Lung (tissue), 12 donors: Measurements from ENCODE around the gene TPSD1. TPM values are rescaled to one million over a fixed set of nuclear protein-coding genes. Genes with fewer than 3 reads are reported as not detected.

Experiments
- ATAC-seq: fragments of 200-7000 bp; cut with Tn5 transposase; one replicate; pipeline ENCODE4 v1.9.1; 2020; ENCODE audit warnings: moderate number of reproducible peaks; ENCODE audit not compliant: insufficient read depth, low FRiP score
- DNase-seq, 3 donors: peaks; one replicate each; pipeline ENCODE4 v3.0.0-alpha.2; 2013 to 2017
- H3K27ac ChIP-seq, 2 donors: one replicate each; pipeline ENCODE4 v1.5.1; 2013; ENCODE audit warnings: mild to moderate bottlenecking in 2 of 2, moderate library complexity in 2 of 2, control low read depth in 1 of 2, inconsistent platforms in 1 of 2, low read depth in 1 of 2, low read length in 1 of 2
- H3K27me3 ChIP-seq, 3 donors: one replicate each; pipeline ENCODE4 v1.5.1; 2013; ENCODE audit warnings: low read length in 2 of 3; ENCODE audit not compliant: control insufficient read depth in 3 of 3, insufficient read depth in 3 of 3
- H3K36me3 ChIP-seq, 4 donors: one replicate each; pipeline ENCODE4 v1.5.1; 2013; ENCODE audit warnings: low read length in 4 of 4, mild to moderate bottlenecking in 1 of 4, moderate library complexity in 1 of 4; ENCODE audit not compliant: control insufficient read depth in 4 of 4, insufficient read depth in 4 of 4
- H3K4me1 ChIP-seq, 5 donors: one replicate each; pipeline ENCODE4 v1.5.1; 2013; ENCODE audit warnings: low read length in 5 of 5, mild to moderate bottlenecking in 2 of 5, moderate library complexity in 1 of 5; ENCODE audit not compliant: control insufficient read depth in 5 of 5, insufficient read depth in 5 of 5
- H3K4me3 ChIP-seq: one replicate; pipeline ENCODE4 v1.5.1; 2013; ENCODE audit warnings: mild to moderate bottlenecking, control low read depth, moderate library complexity
- H3K9ac ChIP-seq, 2 donors: one replicate each; pipeline ENCODE4 v1.5.1; 2013; ENCODE audit warnings: low read length in 2 of 2, control low read depth in 1 of 2; ENCODE audit not compliant: insufficient read depth in 1 of 2
- H3K9me3 ChIP-seq, 4 donors: one replicate each; pipeline ENCODE4 v1.5.1; 2013; ENCODE audit warnings: low read length in 3 of 4, mild to moderate bottlenecking in 1 of 4, moderate library complexity in 1 of 4; ENCODE audit not compliant: control insufficient read depth in 4 of 4, insufficient read depth in 3 of 4
- WGBS, 2 donors: extraction: QIAGEN DNeasy Blood & Tissue Kit; methylation state at CpG; one replicate each; pipeline ENCODE4 v1.1.7; 2013; 5-methylcytosine and 5-hydroxymethylcytosine counted together
- polyA plus RNA-seq, 2 donors: library from polyadenylated mRNA; stranded (reverse); fragments of 200-250 nt; gene quantifications; one replicate each; pipeline ENCODE4 v1.2.1, GENCODE V29; 2013
- total RNA-seq, 2 donors: library from RNA; depleted of rRNA in 1 of 2; stranded (reverse); fragments of >200 nt in 1 of 2; gene quantifications; one replicate each; pipeline ENCODE4 v1.2.1, GENCODE V29; 2014 to 2021
- TF ChIP-seq, protein P1 (sequence below): IDR thresholded peaks from 2 replicates; pipeline ENCODE4 v1.5.1; 2012; ENCODE audit warnings: mild to moderate bottlenecking; ENCODE audit errors: control extremely low read depth, extremely low read depth
- donor health status: control.
- donor health status: control.
- donor health status: Bipolar disorder and iron deficiency.
- donor health status: healthy.
- donor health status: DM: yes; HTN: yes; CAD: no.

Gene TPSD1
- total and polyA plus RNA-seq, 4 donors, result 0.54 to 7.0 (median 2.9) TPM; not detected in 1

DNA sequence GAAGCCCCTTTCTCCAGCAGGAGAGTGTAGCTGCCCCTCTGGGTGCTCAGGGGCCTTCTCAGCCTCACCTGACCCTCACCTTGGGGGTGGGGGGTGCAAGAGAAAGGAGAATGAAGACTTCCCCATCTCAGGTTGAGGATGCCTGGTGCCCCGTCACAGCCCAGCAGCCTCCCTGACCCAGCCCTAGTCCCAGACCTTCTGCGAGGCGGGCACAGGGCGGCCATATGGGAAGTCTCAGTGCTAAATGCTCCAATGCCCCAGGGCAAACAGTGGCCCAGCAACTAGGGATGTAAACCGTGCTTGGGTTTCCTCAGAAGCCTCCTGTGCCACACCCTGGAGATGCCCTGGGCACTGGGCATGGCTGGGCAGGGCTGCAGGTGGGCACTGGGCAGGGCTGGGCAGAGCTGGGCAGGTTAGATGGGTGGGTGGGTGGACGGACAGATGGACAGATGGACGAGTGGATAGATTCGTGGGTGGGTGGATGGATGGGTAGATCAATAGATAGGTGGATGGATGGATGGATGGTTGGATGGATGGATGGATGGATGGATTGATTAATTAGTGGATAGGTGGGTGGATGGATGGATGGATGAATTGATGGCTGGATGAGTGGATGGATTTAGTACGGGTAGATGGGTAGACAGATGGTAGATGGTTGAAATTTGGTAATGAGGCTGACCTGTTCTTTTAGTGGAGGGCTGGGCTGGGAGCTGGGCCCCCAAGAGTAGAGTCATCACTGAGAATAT is 16.8 kb downstream of the TPSD1 start:
- no peak overlapping the region for H3K9ac ChIP-seq
- no peak overlapping the region for H3K4me3 ChIP-seq
- no peaks in the 10 kb centered on the region for H3K27me3 ChIP-seq
- TF ChIP-seq, protein P1, sequence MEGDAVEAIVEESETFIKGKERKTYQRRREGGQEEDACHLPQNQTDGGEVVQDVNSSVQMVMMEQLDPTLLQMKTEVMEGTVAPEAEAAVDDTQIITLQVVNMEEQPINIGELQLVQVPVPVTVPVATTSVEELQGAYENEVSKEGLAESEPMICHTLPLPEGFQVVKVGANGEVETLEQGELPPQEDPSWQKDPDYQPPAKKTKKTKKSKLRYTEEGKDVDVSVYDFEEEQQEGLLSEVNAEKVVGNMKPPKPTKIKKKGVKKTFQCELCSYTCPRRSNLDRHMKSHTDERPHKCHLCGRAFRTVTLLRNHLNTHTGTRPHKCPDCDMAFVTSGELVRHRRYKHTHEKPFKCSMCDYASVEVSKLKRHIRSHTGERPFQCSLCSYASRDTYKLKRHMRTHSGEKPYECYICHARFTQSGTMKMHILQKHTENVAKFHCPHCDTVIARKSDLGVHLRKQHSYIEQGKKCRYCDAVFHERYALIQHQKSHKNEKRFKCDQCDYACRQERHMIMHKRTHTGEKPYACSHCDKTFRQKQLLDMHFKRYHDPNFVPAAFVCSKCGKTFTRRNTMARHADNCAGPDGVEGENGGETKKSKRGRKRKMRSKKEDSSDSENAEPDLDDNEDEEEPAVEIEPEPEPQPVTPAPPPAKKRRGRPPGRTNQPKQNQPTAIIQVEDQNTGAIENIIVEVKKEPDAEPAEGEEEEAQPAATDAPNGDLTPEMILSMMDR, result no peak
- DNase-seq (no peak), ATAC-seq (no peak)
- 72 to 85% methylated on average over 9 of the region's 9 CpGs for WGBS, 2 donors
- no peaks in the 10 kb centered on the region for H3K36me3 ChIP-seq
- peaks cover 0 to 11% (median 4%) of the 10 kb centered on the region in 5 donors for H3K4me1 ChIP-seq
- peaks cover 0 to 3% (median 0%) of the 10 kb centered on the region in 4 donors for H3K9me3 ChIP-seq
- no peak overlapping the region for H3K27ac ChIP-seq

DNA sequence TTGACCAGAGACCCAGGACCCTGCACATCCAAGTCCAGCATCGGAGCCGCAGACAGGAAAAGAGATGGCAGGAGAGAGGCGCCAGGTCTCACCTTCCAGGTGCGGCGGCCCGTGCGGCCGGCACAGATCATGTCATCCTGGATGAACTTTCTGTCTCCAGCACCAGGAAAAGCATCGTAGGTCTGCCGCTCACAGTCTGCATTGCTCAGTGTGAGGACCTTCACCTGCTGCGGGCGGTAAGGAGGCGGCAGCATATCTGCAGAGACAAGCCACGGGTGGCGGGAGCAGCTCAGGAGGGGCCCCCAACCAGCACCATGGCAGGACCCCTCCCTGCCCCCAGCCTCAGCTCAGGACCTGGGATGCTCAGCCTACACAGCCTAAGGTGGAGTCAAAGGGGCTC is 17.9 kb downstream of the TPSD1 start:
- peaks cover 0 to 3% (median 0%) of the 10 kb centered on the region in 4 donors for H3K9me3 ChIP-seq
- DNase-seq (no peak), ATAC-seq (no peak)
- H3K9ac ChIP-seq, result no peak overlapping the region
- H3K27ac ChIP-seq, result no peak overlapping the region
- H3K36me3 ChIP-seq, result no peaks in the 10 kb centered on the region
- H3K27me3 ChIP-seq, result peaks cover 0 to under 1% (median 0%) of the 10 kb centered on the region in 3 donors
- H3K4me1 ChIP-seq, result peaks cover 0 to 14% (median 4%) of the 10 kb centered on the region in 5 donors
- TF ChIP-seq, protein P1, result no peak
- WGBS, 2 donors, result 93 to 96% methylated on average over 12 to 15 of the region's 15 CpGs
- no peak overlapping the region for H3K4me3 ChIP-seq

DNA sequence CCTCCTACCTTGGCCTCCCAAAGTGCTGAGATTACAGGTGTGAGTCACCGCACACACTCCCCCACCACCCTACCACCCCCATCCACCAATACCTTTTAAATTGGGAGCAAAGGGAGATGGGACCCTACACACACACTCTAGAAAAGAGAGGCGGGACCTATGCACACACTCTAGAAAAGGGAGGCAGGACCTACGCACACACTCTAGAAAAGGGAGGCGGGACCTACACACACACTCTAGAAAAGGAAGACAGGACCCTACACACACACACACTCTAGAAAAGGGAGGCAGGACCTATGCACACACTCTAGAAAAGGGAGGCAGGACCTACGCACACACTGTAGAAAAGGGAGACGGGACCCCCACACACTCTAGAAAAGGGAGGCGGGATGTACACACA is 18.9 kb downstream of the TPSD1 start:
- DNase-seq, result no peak
- Histone ChIP-seq H3K27me3 (peaks cover 0 to 3% (median 0%) of the 10 kb centered on the region in 3 donors), H3K36me3 (no peaks in the 10 kb centered on the region), H3K4me3 (no peak overlapping the region), H3K9ac (no peak overlapping the region), H3K4me1 (peaks cover 0 to 14% (median 4%) of the 10 kb centered on the region in 5 donors), H3K27ac (no peak overlapping the region), H3K9me3 (peaks cover 0 to 3% (median 0%) of the 10 kb centered on the region in 4 donors)
- TF ChIP-seq, protein P1, result no peak
- 91 to 95% methylated on average over 7 of the region's 7 CpGs for WGBS, 2 donors
- ATAC-seq, result no peak
